ENCODE measurements around the gene TMEM45A. TPM values are rescaled to one million over a fixed set of nuclear protein-coding genes. Genes with fewer than 3 reads are reported as not detected.
A peak's percentile ranks its signal among the peaks of the same experiment; 100 is the strongest.

TMEM45A gene
- total and polyA plus RNA-seq, 2 donors (not counting 1 experiment from before 2014, with no cell fraction given): 26.4 to 71.4 TPM

- Histone ChIP-seq H3K9me3 (ENCODE audit: control insufficient read depth, insufficient read depth, low read depth, low read length) (no peaks in the 10 kb centered on the region), H2AFZ (ENCODE audit: low read length) (no peak overlapping the region), H3K36me3 (ENCODE audit: control insufficient read depth, insufficient read depth, low read length) (no peaks in the 10 kb centered on the region), H3K27me3 (ENCODE audit: control insufficient read depth, insufficient read depth, low read length) (peaks cover 5% of the 10 kb centered on the region), H3K27ac (ENCODE audit: insufficient read depth, low read length) (no peak overlapping the region), H3K4me3 (replicated peaks in 1 of 4; ENCODE audit: control extremely low read depth in 1 of 4, insufficient read depth in 1 of 4, low read depth in 3 of 4, low read length in 4 of 4) (no peak overlapping the region), H3K79me2 (ENCODE audit: control insufficient read depth, insufficient read depth, low read length) (no peaks in the 10 kb centered on the region), H3K4me2 (ENCODE audit: extremely low read depth, insufficient read depth, low read length) (no peak overlapping the region), H4K20me1 (ENCODE audit: control insufficient read depth, extremely low read depth, insufficient read depth, low read length) (no peaks in the 10 kb centered on the region), H3K4me1 (ENCODE audit: control insufficient read depth, extremely low read depth, insufficient read depth, low read length) (no peaks in the 10 kb centered on the region), H3K9ac (ENCODE audit: insufficient read depth, low read length) (no peak overlapping the region)
- TF ChIP-seq EZH2 (IDR thresholded peaks at IDR 0.05; ENCODE audit: low read length, missing control alignments) (no peak), CTCF (conservative IDR thresholded peaks at IDR 0.05 in 1 of 2, IDR thresholded peaks at IDR 0.05 in 1 of 2; ENCODE audit: low read depth in 1 of 2, low read length in 2 of 2) (no peak)
- no peak for DNase-seq (ENCODE audit: low read depth in 2 of 2)
Observed at GRCh38 chr3:100486808-100487207, 5.6 kb upstream of the TMEM45A start.

GRCh38 chr3:100489118-100489517, 3.3 kb upstream of the TMEM45A start:
- Histone ChIP-seq H3K4me3 (replicated peaks in 1 of 4; ENCODE audit: control extremely low read depth in 1 of 4, insufficient read depth in 1 of 4, low read depth in 3 of 4, low read length in 4 of 4) (no peak overlapping the region), H3K27me3 (ENCODE audit: control insufficient read depth, insufficient read depth, low read length) (no peaks in the 10 kb centered on the region), H4K20me1 (ENCODE audit: control insufficient read depth, extremely low read depth, insufficient read depth, low read length) (no peaks in the 10 kb centered on the region), H3K9ac (ENCODE audit: insufficient read depth, low read length) (no peak overlapping the region), H3K79me2 (ENCODE audit: control insufficient read depth, insufficient read depth, low read length) (no peaks in the 10 kb centered on the region), H3K4me1 (ENCODE audit: control insufficient read depth, extremely low read depth, insufficient read depth, low read length) (no peaks in the 10 kb centered on the region), H3K27ac (ENCODE audit: insufficient read depth, low read length) (no peak overlapping the region), H3K36me3 (ENCODE audit: control insufficient read depth, insufficient read depth, low read length) (no peaks in the 10 kb centered on the region), H3K9me3 (ENCODE audit: control insufficient read depth, insufficient read depth, low read depth, low read length) (no peaks in the 10 kb centered on the region), H2AFZ (ENCODE audit: low read length) (no peak overlapping the region), H3K4me2 (ENCODE audit: extremely low read depth, insufficient read depth, low read length) (no peak overlapping the region)
- TF ChIP-seq EZH2 (IDR thresholded peaks at IDR 0.05; ENCODE audit: low read length, missing control alignments) (no peak), CTCF (conservative IDR thresholded peaks at IDR 0.05 in 1 of 2, IDR thresholded peaks at IDR 0.05 in 1 of 2; ENCODE audit: low read depth in 1 of 2, low read length in 2 of 2) (no peak)
- no peak for DNase-seq (ENCODE audit: low read depth in 2 of 2)

- H2AFZ ChIP-seq (ENCODE audit: low read length): no peak overlapping the region
- H3K9ac ChIP-seq (ENCODE audit: insufficient read depth, low read length): no peak overlapping the region
- no peaks in the 10 kb centered on the region for H3K4me1 ChIP-seq (ENCODE audit: control insufficient read depth, extremely low read depth, insufficient read depth, low read length)
- H3K9me3 ChIP-seq (ENCODE audit: control insufficient read depth, insufficient read depth, low read depth, low read length): no peaks in the 10 kb centered on the region
- peak in 1 of 2 donors; percentile 90 for DNase-seq (ENCODE audit: low read depth in 2 of 2)
- H3K4me2 ChIP-seq (ENCODE audit: extremely low read depth, insufficient read depth, low read length): no peak overlapping the region
- no peak for TF ChIP-seq EZH2 (IDR thresholded peaks at IDR 0.05; ENCODE audit: low read length, missing control alignments)
- H3K79me2 ChIP-seq (ENCODE audit: control insufficient read depth, insufficient read depth, low read length): no peaks in the 10 kb centered on the region
- no peaks in the 10 kb centered on the region for H4K20me1 ChIP-seq (ENCODE audit: control insufficient read depth, extremely low read depth, insufficient read depth, low read length)
- H3K36me3 ChIP-seq (ENCODE audit: control insufficient read depth, insufficient read depth, low read length): no peaks in the 10 kb centered on the region
- H3K27me3 ChIP-seq (ENCODE audit: control insufficient read depth, insufficient read depth, low read length): no peaks in the 10 kb centered on the region
- no peak overlapping the region for H3K27ac ChIP-seq (ENCODE audit: insufficient read depth, low read length)
- no peak overlapping the region for H3K4me3 ChIP-seq (replicated peaks in 1 of 4; ENCODE audit: control extremely low read depth in 1 of 4, insufficient read depth in 1 of 4, low read depth in 3 of 4, low read length in 4 of 4)
Observed at GRCh38 chr3:100496711-100497261, 4.4 kb downstream of the TMEM45A start.

All from fibroblast of lung (primary cell).